AG08395 (cell line): ENCODE data around the gene TGFBR3.

Source experiments
- DNase-seq: peaks from one replicate; pipeline ENCODE4 v3.0.0; 2012; ENCODE audit warnings: mixed read lengths, low spot score

TGFBR3 gene

GRCh38 chr1:91885716-91886506 is at the start of gene TGFBR3:
Gene TGFBR3, minus strand, starts transcription at chr1:91886151. Its CDS starts 24,620 bp downstream, at chr1:91861531.
- DNase-seq = peak; percentile 95

DNA sequence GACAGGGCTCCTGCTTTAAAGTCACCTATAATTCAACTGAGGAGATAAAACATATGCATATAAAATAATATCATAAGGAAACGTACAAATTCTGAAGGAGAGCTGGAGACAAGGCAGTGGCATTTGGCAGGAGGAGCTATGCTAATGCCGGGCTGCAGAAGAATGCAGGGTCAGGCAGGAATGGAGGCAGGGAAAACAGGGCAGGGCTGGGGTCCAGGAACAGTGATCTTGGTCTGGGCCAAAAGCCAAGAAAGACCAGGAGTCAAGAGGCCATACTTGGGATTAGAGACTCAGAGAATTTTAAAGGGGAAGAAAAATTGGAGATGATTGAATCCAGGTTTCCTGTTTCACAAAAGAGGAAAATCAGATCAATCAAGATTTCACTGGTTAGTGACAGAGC is 43.3 kb upstream of the TGFBR3 start:
- peak; percentile 38 for DNase-seq

GRCh38 chr1:91928026-91928425 is 42.1 kb upstream of the TGFBR3 start:
- DNase-seq = no peak

DNA sequence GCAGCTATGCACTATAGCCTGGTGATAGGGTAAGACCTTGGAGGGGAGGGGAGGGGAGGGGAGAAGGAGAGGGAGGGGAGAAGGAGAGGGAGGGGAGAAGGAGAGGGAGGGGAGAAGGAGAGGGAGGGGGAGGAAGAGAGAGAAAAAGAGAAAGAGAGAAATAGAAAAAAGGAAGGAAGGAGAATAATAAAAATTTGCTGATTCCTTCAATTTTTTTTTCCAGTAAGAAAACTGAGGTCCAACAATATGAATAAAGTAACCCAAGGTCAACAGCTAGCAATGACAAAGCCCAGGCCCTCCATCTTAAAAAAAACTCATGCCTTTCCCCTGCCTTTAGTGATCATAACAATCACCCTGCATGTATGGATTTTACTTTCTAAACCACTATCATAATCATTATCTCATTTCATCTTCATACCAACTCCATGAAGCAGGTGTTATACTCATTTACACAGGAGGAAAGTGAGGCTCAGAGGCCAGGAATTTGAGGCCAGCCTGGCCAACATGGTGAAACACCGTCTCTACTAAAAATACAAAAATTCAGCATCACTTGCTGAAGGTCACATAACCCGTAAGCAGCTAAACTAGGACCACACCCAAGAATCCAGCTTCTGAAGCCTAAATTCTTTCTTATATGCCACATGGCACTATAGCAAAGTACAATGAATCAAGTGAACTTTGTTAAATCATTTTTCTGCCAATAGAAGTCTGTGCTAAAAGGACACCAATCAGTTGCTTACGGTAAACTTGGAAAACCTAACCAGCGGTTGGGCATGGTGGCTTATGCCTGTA is 39.9 kb upstream of the TGFBR3 start:
- DNase-seq = no peak

- peak; percentile 84 for DNase-seq
These were observed 38.2 kb upstream of the TGFBR3 start for GRCh38 chr1:91924146-91924545.

DNA sequence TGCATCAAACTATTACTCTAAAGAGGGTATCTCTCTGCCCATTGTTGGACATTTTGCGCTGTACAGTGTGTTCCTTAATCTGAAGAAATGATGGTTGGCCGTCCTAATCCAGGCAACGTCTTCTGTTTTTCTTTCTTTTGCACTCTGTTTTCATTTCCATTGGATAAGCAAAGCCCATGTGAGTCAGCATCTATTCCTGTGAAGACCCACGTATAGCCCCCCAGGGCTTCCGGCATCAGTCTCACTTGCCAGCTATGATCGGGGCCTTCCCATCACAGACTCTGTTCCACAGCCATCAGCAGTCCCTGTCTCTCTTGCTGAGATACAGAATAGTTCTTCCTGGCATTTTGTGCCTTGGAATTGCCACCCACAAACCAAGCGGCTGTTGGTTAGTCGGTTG is 34.0 kb upstream of the TGFBR3 start:
- no peak for DNase-seq

DNA sequence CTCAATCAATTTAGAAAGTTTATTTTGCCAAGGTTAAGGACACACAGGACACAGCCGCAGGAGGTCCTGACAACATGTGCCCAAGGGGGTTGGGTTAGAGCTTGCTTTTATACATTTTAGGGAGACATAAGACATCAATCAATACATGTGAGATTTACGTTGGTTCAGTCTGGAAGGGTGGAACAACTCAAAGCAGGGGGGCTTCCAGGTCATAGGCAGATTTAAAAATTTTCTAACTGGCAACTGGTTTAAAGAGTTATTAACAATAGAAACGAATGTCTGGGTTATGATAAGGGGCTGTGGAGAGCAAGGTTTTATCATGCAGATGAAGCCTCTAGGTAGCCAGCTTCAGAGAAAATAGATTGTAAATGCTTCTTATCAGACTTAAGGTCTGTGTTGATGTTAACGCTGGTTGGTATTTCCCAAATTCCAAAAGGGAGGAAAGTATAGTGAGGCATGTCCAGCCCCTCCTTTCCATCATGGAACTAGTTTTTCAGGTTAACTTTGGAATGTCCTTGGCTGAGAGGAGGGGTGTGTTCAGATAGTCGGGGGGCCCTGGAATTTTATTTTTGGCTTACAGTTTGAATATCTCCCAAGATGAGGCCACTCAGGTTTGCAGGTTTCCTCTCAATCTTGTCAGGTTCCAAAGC is 31.0 kb upstream of the TGFBR3 start:
- DNase-seq = no peak

DNA sequence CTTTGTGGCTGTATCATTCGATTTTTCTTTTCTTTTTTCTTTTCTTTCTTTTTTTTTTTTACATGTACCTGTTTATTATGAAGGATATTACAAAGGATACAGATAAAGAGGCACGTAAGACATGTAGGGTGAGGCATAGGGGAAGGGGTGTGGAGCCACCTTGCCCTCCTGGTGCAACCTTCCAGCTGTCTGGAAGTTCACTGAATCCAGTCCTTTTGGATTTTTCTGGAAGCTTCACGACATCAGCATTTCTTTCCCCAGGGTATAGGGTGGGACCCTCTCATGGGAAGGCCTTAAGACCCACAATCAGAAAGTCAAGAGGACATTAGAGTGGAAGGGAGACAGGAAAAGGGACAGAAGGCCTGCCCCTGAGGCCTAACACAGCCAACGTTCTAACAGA is 30.1 kb upstream of the TGFBR3 start:
- DNase-seq = no peak

DNA sequence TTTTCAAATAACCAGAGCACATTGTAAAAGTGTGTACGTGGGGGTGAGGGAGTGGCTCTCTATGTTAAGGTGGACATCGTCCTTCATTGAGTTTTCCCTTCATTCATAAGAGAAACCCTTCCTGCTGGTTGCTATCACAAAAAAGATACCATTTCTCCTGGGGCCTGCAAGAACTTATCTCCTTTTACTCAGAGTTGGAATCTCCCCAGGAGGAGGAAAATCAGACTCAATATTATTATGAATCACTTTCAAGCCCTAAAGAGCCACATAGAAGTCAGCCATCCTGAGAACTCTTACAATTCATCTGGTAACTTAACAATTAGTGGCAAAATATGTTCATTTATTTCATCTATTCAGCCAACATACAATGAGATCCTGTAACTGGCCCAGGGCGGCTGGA is 27.1 kb upstream of the TGFBR3 start:
- DNase-seq = no peak

GRCh38 chr1:91912266-91912665 is 26.3 kb upstream of the TGFBR3 start:
- no peak for DNase-seq

GRCh38 chr1:91901231-91901630 is 15.3 kb upstream of the TGFBR3 start:
- DNase-seq = no peak

DNA sequence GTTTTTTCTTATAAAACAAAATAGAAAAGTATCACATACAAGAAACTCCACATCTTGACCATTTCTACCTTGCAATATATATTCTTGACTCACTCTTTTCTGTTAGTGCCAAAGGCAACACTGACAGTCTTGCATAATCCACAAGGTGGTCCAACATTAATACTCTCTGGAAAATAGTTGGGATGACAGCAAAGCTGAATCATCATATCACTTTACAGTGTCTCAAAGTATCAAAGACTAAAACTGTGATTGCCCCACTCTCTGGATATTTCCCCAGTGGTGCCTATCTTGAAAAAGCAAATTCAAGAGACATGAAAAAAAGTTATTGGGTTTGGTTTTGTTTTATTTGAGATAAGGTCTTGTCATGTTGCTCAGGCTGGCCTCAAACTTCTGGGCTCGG is 14.6 kb upstream of the TGFBR3 start:
- DNase-seq = peak; percentile 73

DNA sequence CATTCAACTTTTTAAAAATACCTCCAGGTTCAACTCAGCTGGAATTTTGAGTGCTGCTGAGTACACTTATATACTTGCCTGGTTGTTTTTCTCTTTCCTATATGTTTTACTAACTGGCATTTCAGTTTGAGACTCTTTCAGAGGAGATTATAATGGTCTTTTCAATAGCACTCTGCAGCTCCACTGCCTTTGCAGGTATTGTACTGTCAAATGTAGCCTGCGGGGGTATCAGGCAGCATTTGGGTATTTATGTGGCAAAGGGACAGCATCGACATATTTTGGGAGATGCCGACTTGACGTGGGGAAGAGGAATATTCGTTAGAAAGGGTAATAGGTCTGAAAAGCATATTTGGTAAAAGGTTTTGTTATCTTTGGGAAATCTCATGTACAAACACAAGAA is 11.1 kb upstream of the TGFBR3 start:
- no peak for DNase-seq

GRCh38 chr1:91895832-91896556 is 10.0 kb upstream of the TGFBR3 start:
- no peak for DNase-seq

DNA sequence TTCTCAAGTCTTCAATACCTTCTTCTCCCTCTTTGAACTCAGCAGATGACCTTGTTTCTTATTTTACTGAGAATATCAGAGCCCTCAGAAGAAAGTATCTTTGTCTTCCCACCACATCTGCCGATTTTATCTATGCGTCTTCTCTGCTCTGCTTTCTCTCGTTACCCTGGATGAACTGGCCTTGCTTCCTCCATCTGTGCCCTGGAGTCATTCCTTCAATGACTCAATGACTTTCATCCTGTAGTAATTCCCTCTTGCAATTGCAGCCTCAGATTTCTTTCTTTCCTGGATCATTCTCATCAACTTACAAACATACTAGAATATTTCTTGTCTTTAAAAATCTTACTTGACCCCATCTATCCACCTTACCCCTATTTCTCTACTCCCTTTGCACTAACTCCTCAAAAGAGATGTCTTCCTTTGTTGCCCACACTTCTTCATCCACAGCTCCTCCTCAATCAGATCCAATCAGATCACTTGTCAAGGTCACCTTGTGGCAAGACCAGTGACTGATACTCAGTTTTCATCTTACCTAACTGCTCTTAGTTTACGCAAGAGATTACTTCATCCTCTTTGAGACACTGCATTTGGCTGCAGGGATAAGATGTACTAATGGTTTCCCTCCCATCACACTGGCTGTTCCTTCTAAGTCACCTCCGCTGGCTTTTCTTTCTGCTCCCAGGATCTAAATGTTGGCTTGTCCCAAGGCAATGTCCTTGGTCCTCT is 8.2 kb upstream of the TGFBR3 start:
- peak; percentile 70 for DNase-seq

- no peak for DNase-seq
These were observed 6.0 kb upstream of the TGFBR3 start for GRCh38 chr1:91891969-91892368.

DNA sequence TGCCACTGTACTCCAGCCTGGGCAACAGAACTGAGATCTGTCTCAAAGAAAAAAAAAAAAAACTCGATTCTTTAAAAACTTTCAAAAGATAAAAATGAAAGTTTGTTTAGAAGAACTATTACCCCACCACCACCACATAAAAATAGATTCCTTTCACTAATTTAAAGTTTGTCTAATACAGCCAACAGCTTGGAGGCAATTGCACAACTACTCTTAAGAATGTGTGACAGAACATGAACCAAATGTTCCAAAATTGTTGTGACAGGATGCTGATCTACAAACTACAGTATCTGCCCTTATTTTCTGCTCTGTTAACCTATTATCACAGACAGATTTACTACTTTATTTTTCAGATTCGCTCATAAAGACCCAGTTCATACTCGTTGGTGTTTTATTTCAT is 5.5 kb upstream of the TGFBR3 start:
- DNase-seq = peak; percentile 31

- DNase-seq = no peak
These were observed 3.9 kb upstream of the TGFBR3 start for GRCh38 chr1:91889717-91890459.

GRCh38 chr1:91885213-91885715 is 687 bp downstream of the TGFBR3 start:
- no peak for DNase-seq

DNA sequence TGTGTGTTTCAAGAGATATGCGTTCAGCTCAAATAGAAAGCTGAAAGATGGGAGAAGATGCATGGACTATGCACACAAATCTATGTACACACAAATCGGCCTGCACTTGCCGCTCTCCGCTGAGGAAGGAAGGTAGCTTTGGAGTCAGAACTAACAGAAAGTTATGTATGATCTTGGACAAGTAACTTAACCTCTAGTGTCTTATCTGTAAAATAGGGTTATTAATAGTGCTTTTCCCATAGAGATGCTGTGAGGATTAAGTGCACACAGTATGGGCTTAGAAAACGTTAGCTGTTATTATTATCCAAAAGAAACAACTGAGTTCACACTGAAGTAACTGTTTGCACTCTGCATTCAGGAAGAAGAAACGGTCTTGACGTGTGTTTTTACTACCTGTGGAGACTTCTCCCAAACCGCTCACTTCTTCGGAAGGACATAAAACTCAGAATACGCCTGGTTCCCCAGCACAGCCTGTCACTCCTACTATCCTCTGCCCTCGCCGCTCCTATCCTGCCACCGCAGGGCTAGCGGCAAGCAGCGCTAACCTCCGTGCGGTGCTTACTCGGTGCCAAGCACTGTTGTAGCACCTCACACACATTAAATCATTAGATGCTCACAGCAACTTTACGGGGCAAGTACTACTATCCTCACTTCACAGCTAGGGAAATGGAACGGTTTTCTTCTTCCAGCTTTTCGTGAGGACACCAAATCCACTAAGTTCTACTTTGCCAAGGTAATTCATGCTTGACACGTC is 1.3 kb downstream of the TGFBR3 start:
- DNase-seq = no peak
